KMS-11 (cell line): ENCODE data around the gene ANKRD50.

Experiments
- H2AFZ ChIP-seq: fragments of 200-600 bp; sonication (generic); 2 replicates; pipeline ENCODE4 v1.6.1; 2016; ENCODE audit warnings: antibody characterized with exemption, mixed run types, low read depth
- H3K27ac ChIP-seq: fragments of 200-600 bp; sonication (generic); 2 replicates; pipeline ENCODE4 v1.6.1; 2016; ENCODE audit warnings: mild to moderate bottlenecking, mixed run types
- H3K27me3 ChIP-seq: fragments of 200-600 bp; sonication (generic); 2 replicates; pipeline ENCODE4 v1.6.1; 2017; ENCODE audit warnings: mild to moderate bottlenecking, low read depth, mixed run types, moderate library complexity; ENCODE audit not compliant: insufficient read depth
- H3K36me3 ChIP-seq: fragments of 200-600 bp; sonication (generic); 2 replicates; pipeline ENCODE4 v1.6.1; 2017; ENCODE audit warnings: mild to moderate bottlenecking, mixed run types; ENCODE audit not compliant: insufficient read depth
- H3K4me1 ChIP-seq: fragments of 200-600 bp; sonication (generic); 2 replicates; pipeline ENCODE4 v1.6.1; 2016; ENCODE audit warnings: mild to moderate bottlenecking, low read depth, mixed run types; ENCODE audit not compliant: poor library complexity, severe bottlenecking
- H3K4me2 ChIP-seq: fragments of 200-600 bp; sonication (generic); 2 replicates; pipeline ENCODE4 v1.7.0; 2016; ENCODE audit warnings: mild to moderate bottlenecking, mixed run types
- H3K4me3 ChIP-seq: fragments of 200-600 bp; sonication (generic); IDR thresholded peaks from 2 replicates; pipeline ENCODE4 v1.6.1; 2017; ENCODE audit warnings: low read depth, low read length, mixed read lengths; ENCODE audit not compliant: insufficient read depth
- H3K79me2 ChIP-seq: fragments of 200-600 bp; sonication (generic); 2 replicates; pipeline ENCODE4 v1.6.1; 2016; ENCODE audit warnings: low read depth, mixed run types; ENCODE audit not compliant: insufficient read depth
- H3K9ac ChIP-seq: fragments of 200-600 bp; sonication (generic); 2 replicates; pipeline ENCODE4 v1.6.1; 2016; ENCODE audit warnings: mild to moderate bottlenecking, mixed run types
- H4K20me1 ChIP-seq: fragments of 200-600 bp; sonication (generic); 2 replicates; pipeline ENCODE4 v1.6.1; 2016; ENCODE audit warnings: mild to moderate bottlenecking, mixed run types; ENCODE audit not compliant: insufficient read depth
- CTCF ChIP-seq: fragments of 200-600 bp; sonication (generic); conservative IDR thresholded peaks from 2 replicates; pipeline ENCODE4 v1.6.1; 2017; ENCODE audit warnings: low read depth, mild to moderate bottlenecking, antibody characterized with exemption, low read length, moderate library complexity, mixed read lengths

Gene ANKRD50

GRCh38 chr4:124696182-124696581 lies 16.4 kb downstream of the ANKRD50 start:
- Histone ChIP-seq H3K36me3 (no peaks in the 10 kb centered on the region), H3K4me1 (no peaks in the 10 kb centered on the region)

GRCh38 chr4:124694946-124695598 lies 17.5 kb downstream of the ANKRD50 start:
- Histone ChIP-seq H3K27ac (no peak overlapping the region), H3K4me1 (no peaks in the 10 kb centered on the region), H4K20me1 (no peaks in the 10 kb centered on the region), H3K9ac (no peak overlapping the region), H3K79me2 (no peaks in the 10 kb centered on the region), H3K4me3 (no peak overlapping the region), H3K36me3 (no peaks in the 10 kb centered on the region), H2AFZ (no peak overlapping the region), H3K27me3 (no peaks in the 10 kb centered on the region), H3K4me2 (no peak overlapping the region)
- no peak for TF ChIP-seq CTCF

More at GRCh38 chr4:124696182-124696581, 16.4 kb downstream of the ANKRD50 start:
- Histone ChIP-seq H3K9ac (no peak overlapping the region), H3K4me3 (no peak overlapping the region), H3K27me3 (no peaks in the 10 kb centered on the region), H2AFZ (no peak overlapping the region), H3K79me2 (no peaks in the 10 kb centered on the region), H3K27ac (no peak overlapping the region), H4K20me1 (no peaks in the 10 kb centered on the region), H3K4me2 (no peak overlapping the region)
- no peak for TF ChIP-seq CTCF

GRCh38 chr4:124694306-124694705 lies 18.2 kb downstream of the ANKRD50 start:
- H3K36me3 ChIP-seq, result no peaks in the 10 kb centered on the region
- no peak overlapping the region for H2AFZ ChIP-seq
- H3K79me2 ChIP-seq, result no peaks in the 10 kb centered on the region
- H3K27ac ChIP-seq, result no peak overlapping the region
- no peak overlapping the region for H3K4me2 ChIP-seq
- no peaks in the 10 kb centered on the region for H4K20me1 ChIP-seq
- H3K27me3 ChIP-seq, result no peaks in the 10 kb centered on the region
- no peak for TF ChIP-seq CTCF
- H3K4me1 ChIP-seq, result no peaks in the 10 kb centered on the region
- no peak overlapping the region for H3K4me3 ChIP-seq
- H3K9ac ChIP-seq, result no peak overlapping the region

GRCh38 chr4:124691801-124692200 lies 20.7 kb downstream of the ANKRD50 start:
- no peak overlapping the region for H2AFZ ChIP-seq
- H3K36me3 ChIP-seq, result no peaks in the 10 kb centered on the region
- H3K27ac ChIP-seq, result no peak overlapping the region
- no peaks in the 10 kb centered on the region for H4K20me1 ChIP-seq
- H3K27me3 ChIP-seq, result no peaks in the 10 kb centered on the region
- no peak overlapping the region for H3K4me3 ChIP-seq
- no peak overlapping the region for H3K9ac ChIP-seq
- no peaks in the 10 kb centered on the region for H3K4me1 ChIP-seq
- no peak overlapping the region for H3K4me2 ChIP-seq
- no peak for TF ChIP-seq CTCF
- H3K79me2 ChIP-seq, result 0 out of 2 replicates have a peak, but pooled peaks cover 4% of the 10 kb centered on the region
